Activated T-helper 1 cell treated with anti-CD3 and anti-CD28 coated beads, Interleukin-2, amount 50 U/mL, for 16 hours (primary cell): ENCODE measurements around the gene CAVIN1.
"Not testable (repeated sequence)": the region's sequence is repeated elsewhere in the genome, so short reads cannot be mapped to it uniquely, and the experiment has no call there.

ENCODE experiments used
- DNase-seq, 2 donors: peaks; one replicate each; pipeline ENCODE4 v3.0.0-alpha.2; 2020; ENCODE audit warnings: low read depth in 1 of 2, low spot score in 1 of 2

Gene CAVIN1

GRCh38 chr17:42405963-42406495 lies 17.0 kb downstream of the CAVIN1 start:
- DNase-seq = peak; percentile 74 to 75

DNA sequence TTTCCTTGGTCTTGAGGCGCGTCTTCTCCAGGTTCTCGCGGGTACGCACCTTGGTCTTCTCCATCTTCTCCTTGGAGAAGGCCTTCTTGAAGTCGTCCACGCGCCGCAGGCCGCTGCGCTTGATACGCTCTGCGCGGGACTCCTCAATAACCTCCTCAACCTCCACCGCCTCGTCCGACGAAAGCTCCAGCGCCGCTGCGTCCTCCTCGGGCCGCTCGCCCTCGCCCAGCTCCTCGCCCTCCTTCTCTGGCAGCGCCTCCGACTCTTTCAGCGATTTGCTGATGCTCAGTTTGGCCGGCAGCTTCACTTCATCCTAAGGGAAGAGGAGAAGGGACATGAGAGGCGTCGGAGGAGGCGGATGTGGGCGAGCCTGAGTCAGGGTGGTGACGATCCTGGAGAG lies 18.0 kb downstream of the CAVIN1 start:
- no peak for DNase-seq

GRCh38 chr17:42404326-42405055 lies 18.6 kb downstream of the CAVIN1 start:
- no peak for DNase-seq

DNA sequence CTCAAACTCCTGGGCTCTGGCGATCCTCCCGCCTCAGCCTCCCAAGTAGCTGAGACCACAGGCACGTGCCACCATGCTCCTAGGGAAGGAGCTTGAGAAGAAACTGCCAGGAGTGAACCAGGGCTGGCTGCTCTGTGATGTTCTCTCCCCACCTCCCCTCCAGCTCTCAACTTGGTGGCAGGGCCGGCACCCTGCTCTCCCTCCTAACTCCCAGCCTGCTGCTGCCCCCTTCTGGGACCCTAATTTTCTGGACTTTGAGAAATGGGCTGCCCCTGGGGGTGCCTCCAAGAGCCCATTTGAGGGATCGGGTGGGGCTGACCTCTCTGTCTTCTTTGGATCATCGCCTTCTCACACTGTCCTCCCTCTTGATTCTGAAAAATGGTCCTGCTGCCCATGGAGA lies 19.9 kb downstream of the CAVIN1 start:
- peak in 1 of 2 donors; percentile 27 for DNase-seq

- no peak for DNase-seq
These were observed 20.9 kb downstream of the CAVIN1 start for GRCh38 chr17:42402117-42402516.

DNA sequence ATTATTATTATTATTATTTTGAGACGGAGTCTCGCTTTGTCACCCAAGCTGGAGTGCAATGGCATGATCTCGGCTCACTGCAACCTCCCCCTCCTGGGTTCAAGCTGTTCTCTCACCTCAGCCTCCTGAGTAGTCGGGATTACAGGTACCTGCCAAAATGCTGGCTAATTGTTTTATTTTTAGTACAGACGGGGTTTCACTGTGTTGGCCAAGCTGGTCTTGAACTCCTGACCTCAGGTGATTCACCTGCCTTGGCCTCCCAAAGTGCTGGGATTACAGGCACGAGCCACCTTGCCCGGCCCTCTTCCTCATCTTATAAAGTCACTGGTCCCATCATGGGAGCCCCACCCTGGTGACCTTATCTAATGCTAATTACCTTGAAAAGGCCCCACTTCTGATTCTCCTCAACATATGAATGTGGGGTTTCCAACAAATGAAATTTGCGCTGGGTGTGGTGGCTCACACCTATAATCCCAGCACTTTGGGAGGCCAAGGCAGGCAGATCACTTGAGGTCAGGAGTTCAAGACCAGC lies 22.1 kb downstream of the CAVIN1 start:
- DNase-seq = not testable (repeated sequence)

- no peak for DNase-seq
These were observed 22.9 kb downstream of the CAVIN1 start for GRCh38 chr17:42399948-42400843.

GRCh38 chr17:42399121-42399520 lies 23.9 kb downstream of the CAVIN1 start:
- DNase-seq = no peak

DNA sequence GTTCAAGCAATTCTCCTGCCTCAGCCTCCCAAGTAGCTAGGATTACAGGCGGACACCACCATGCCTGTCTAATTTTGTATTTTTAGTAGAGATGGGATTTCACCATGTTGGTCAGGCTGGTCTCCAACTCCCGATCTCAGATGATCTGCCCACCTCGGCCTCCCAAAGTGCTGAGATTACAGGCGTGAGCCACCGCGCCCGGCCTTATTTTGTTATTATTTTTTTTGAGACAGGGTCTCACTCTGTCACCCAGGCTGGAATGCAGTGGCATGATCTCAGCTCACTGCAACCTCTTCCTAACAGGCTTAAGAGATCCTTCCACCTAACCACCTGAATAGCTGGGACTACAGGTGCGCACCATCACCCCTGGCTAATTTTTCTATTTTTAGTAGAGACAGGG lies 27.5 kb downstream of the CAVIN1 start:
- not testable (repeated sequence) for DNase-seq

- DNase-seq = no peak
These were observed 28.2 kb downstream of the CAVIN1 start for GRCh38 chr17:42394838-42395237.

GRCh38 chr17:42392692-42393415 lies 30.2 kb downstream of the CAVIN1 start:
- DNase-seq = no peak

- DNase-seq = not testable (repeated sequence)
These were observed 31.6 kb downstream of the CAVIN1 start for GRCh38 chr17:42391439-42391838.

GRCh38 chr17:42389899-42390298 lies 33.2 kb downstream of the CAVIN1 start:
- no peak for DNase-seq

- no peak for DNase-seq
These were observed 34.0 kb downstream of the CAVIN1 start for GRCh38 chr17:42389135-42389417.

- DNase-seq = peak; percentile 100
These were observed 34.5 kb downstream of the CAVIN1 start, which contains the start of gene STAT3 for GRCh38 chr17:42388381-42389134. Gene STAT3 (minus strand): TSS chr17:42388442. CDS start chr17:42348516, 39,926 bp downstream.

DNA sequence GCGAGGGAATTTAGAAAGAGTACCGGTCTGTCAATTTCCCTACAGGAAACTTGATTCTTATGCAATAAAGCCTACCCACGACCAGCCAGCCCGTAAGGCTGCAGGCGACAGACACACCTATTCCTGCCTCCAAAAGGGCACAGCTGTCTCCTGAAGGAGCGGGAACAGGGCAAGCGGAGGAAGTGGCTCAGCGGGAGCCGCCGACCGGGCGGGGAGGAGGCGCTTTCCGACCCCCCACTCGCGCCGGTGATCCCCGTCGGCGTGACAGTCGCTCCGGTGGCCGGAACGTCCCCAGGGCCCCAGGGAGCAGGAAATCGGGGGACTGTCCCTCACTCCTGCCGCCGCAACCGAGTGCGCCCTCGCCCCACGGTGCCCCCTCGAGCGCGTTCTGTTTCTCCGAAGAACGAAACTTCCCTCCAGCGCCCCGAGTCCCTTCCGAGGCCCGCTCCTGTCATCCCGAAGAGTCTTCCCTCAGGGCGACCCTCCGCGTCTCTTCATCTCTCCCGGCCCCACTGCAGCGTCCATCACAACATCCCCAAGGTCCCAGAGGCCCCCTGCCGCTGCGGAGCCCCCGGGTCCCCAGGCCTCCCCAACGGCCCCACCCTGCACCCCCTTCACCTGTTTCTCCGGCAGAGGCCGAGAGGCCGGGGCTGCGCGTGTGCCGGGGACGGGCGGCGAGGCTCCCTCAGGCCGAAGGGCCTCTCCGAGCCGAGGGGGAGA lies 35.2 kb downstream of the CAVIN1 start:
- peak in 1 of 2 donors; percentile 26 for DNase-seq

DNA sequence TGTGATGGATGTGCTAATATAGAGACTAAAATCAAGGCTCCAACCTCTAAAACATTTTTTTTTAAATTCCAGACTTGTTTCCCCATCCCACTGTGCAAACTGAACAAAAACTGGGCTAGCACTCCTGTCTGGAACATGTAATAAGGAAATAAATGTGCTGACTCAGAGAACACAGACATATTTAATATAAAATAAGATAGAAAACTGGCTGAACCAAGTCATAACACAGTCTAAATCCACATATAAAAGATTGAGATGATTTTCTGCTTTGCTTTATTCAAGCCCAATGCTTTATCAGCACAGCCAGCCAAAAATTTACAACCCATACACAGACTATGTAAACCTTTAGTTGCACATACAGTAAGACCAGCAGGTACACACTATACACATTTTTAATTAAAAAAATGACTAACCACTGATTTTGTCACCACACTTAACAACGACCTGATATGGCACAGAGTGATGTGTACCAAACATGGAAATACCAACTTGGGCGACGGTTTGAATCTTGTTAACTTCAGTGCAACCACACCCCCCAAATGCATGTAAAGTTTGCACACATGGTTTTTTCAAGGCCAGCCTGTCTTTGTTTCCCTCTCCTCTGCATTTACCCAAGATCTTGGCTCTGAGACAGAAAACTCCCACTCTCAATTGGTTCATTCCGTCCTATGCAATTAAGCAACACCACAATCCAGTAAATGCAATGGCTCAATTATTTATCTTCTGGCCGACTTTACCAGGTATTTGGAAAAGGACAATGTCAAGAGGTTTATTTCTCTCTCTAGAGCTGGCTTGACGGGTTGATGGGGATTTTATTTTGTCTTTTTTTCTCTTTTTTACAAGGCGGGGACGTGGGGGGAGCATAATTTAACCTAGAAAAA lies 36.0 kb downstream of the CAVIN1 start:
- no peak for DNase-seq

GRCh38 chr17:42381898-42382297 lies 41.2 kb downstream of the CAVIN1 start:
- DNase-seq = no peak

DNA sequence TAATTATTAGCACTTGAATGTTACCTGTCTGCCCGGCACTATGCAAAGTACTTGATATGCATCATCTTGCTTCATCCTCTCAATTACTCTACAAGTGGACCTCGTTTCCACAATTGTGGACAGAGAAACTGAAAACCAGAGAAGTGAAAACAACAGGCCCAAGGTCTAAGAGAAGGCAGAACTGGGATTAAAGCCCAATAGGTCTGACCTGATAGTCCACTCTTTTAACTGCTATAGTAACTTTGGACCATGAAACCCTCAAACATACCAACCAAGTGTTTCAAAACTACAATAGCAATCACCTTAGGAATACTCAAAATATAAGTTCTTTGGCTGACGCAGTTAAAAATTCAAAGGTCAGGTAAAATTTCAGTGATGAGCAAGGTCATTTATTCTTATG lies 42.1 kb downstream of the CAVIN1 start:
- no peak for DNase-seq
